Kidney (tissue), 14 donors: ENCODE data around the gene HAO2. TPM values are rescaled to one million over a fixed set of nuclear protein-coding genes. Genes with fewer than 3 reads are reported as not detected.
A peak's percentile ranks its signal among the peaks of the same experiment; 100 is the strongest.

Experiments
- DNase-seq, 5 donors: peaks; one replicate each; pipeline ENCODE4 v3.0.0-alpha.2; 2013 to 2020
- FAIRE-seq: peaks from 2 replicates; lab custom pipeline; 2012; peaks lifted over from hg19 to GRCh38; lab: Jason Lieb, UNC
- H3K27ac ChIP-seq, 2 donors: one replicate each; pipeline ENCODE4 v1.7.0; 2013; ENCODE audit warnings: low read depth in 2 of 2, low read length in 2 of 2, inconsistent platforms in 1 of 2
- H3K27me3 ChIP-seq: one replicate; pipeline ENCODE4 v1.7.1; 2013; ENCODE audit warnings: low read length, inconsistent platforms; ENCODE audit not compliant: control insufficient read depth, insufficient read depth
- H3K36me3 ChIP-seq, 3 donors: one replicate each; pipeline versions ENCODE4 v1.7.0 to v1.7.1; 2013; ENCODE audit warnings: low read length in 3 of 3, control low read depth in 1 of 3, inconsistent platforms in 1 of 3; ENCODE audit not compliant: insufficient read depth in 3 of 3, control insufficient read depth in 2 of 3
- H3K4me1 ChIP-seq, 3 donors: one replicate each; pipeline versions ENCODE4 v1.7.0 to v1.7.1; 2013; ENCODE audit warnings: low read length in 3 of 3, inconsistent platforms in 1 of 3, low read depth in 1 of 3; ENCODE audit not compliant: control insufficient read depth in 2 of 3, insufficient read depth in 2 of 3
- H3K4me3 ChIP-seq, 3 donors: one replicate each; pipeline versions ENCODE4 v1.7.0 to v1.8.1; 2013; ENCODE audit warnings: low read length in 3 of 3, control low read depth in 1 of 3, inconsistent platforms in 1 of 3
- H3K9ac ChIP-seq, 3 donors: one replicate each; pipeline versions ENCODE4 v1.7.0 to v1.7.1; 2013; ENCODE audit warnings: low read length in 3 of 3, control low read depth in 1 of 3, inconsistent platforms in 1 of 3
- H3K9me3 ChIP-seq, 3 donors: one replicate each; pipeline versions ENCODE4 v1.7.0 to v1.7.1; 2013; ENCODE audit warnings: low read length in 3 of 3, control low read depth in 1 of 3, inconsistent platforms in 1 of 3; ENCODE audit not compliant: control insufficient read depth in 2 of 3, insufficient read depth in 1 of 3
- intact Hi-C: fragments of 100-400 bp; cut with DNase I; formaldehyde crosslinking; loops from one replicate; pipeline ENCODE4 v1.11.1; 2022
- polyA plus RNA-seq: library from polyadenylated mRNA; stranded (reverse); fragments of 350-450 nt; fragmentation: Illumina TruSeq; extraction: RNeasy Lipid Tissue Mini Kit (QIAGEN cat#74804); gene quantifications from one replicate; pipeline ENCODE4 v1.2.3, GENCODE V29; 2014; ENCODE audit warnings: low read depth, low replicate concordance; ENCODE audit not compliant: insufficient read depth
- total RNA-seq: library from RNA; stranded (reverse); fragmentation: NEBNext Ultra II Directional; extraction: Animal tissue kit (Norgen Biotek cat#: 25700); gene quantifications from one replicate; pipeline ENCODE4 v1.2.1, GENCODE V29; 2021
- TF ChIP-seq, protein P1 (sequence below): IDR thresholded peaks from 3 replicates; pipeline ENCODE4 v1.5.1; 2012; ENCODE audit warnings: mild to moderate bottlenecking, moderate library complexity, borderline replicate concordance; ENCODE audit not compliant: insufficient read depth; ENCODE audit errors: extremely low read depth
- donor health status: control.
- donor health status: control.
- donor health status: control.
- donor health status: control.
- donor health status: control.
- donor health status: DM: yes; HTN: yes; CAD: no.
- donor health status: Normal renal cell carcinoma (clear cell type).

Gene HAO2
- total and polyA plus RNA-seq, 2 donors from 2014 or later = 1.9 to 183 TPM

- no peaks in the 10 kb centered on the region for H3K9me3 ChIP-seq
- H3K27ac ChIP-seq = no peak overlapping the region
- TF ChIP-seq, protein P1, sequence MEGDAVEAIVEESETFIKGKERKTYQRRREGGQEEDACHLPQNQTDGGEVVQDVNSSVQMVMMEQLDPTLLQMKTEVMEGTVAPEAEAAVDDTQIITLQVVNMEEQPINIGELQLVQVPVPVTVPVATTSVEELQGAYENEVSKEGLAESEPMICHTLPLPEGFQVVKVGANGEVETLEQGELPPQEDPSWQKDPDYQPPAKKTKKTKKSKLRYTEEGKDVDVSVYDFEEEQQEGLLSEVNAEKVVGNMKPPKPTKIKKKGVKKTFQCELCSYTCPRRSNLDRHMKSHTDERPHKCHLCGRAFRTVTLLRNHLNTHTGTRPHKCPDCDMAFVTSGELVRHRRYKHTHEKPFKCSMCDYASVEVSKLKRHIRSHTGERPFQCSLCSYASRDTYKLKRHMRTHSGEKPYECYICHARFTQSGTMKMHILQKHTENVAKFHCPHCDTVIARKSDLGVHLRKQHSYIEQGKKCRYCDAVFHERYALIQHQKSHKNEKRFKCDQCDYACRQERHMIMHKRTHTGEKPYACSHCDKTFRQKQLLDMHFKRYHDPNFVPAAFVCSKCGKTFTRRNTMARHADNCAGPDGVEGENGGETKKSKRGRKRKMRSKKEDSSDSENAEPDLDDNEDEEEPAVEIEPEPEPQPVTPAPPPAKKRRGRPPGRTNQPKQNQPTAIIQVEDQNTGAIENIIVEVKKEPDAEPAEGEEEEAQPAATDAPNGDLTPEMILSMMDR = no peak
- no peaks in the 10 kb centered on the region for H3K36me3 ChIP-seq
- H3K4me3 ChIP-seq = peak overlapping the region in 1 of 3 donors; percentile 33
- intact Hi-C loops = no loop called here
- H3K4me1 ChIP-seq = peaks cover 0 to 19% (median 7%) of the 10 kb centered on the region in 3 donors
- no peak overlapping the region for H3K9ac ChIP-seq
- H3K27me3 ChIP-seq = no peaks in the 10 kb centered on the region
- FAIRE-seq (no peak), DNase-seq (no peak)
Observed at GRCh38 chr1:119329541-119330461, 38.8 kb upstream of the HAO2 start.

DNA sequence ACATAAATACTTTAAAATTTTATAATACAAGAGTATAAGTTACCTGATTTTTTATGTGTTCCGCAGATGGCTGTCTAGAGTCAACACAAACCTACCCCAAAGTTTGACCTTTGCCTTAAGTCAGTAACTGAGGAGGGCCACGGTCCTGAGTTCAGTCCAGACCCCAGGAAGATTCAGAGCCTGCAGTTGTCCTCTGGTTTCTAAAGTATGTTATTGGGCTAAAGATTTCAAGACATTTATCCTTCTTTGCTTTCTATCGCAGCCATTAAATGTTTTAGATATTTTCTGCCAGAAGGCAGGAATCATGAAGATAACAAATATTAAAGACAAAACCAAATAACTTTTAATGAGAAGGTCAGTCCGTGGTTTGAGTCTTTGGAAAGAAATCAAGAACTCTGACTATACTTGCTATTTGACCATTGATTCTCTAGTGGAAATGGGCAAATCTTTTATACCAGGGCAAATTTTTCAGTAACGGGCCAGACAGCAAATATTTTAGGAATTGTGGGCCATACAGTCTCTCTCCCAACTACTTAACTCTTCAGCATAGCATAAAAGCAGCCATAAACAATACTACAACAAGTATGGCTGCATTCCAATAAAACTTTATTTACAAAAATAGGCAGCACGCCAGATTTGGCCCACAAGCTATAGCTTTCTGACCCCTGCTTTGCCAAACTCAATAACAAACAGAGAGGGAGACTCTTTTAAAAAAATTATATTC lies 38.0 kb upstream of the HAO2 start:
- peak in 1 of 5 donors; percentile 51 for DNase-seq
- Histone ChIP-seq H3K9me3 (no peaks in the 10 kb centered on the region), H3K4me3 (no peak overlapping the region), H3K27me3 (no peaks in the 10 kb centered on the region), H3K4me1 (peaks cover 0 to 19% (median 7%) of the 10 kb centered on the region in 3 donors), H3K9ac (no peak overlapping the region), H3K36me3 (no peaks in the 10 kb centered on the region), H3K27ac (no peak overlapping the region)
- TF ChIP-seq, protein P1 = no peak
- intact Hi-C loops = no loop called here
- FAIRE-seq = no peak

GRCh38 chr1:119331190-119331515 lies 37.4 kb upstream of the HAO2 start:
- Histone ChIP-seq H3K27ac (no peak overlapping the region), H3K27me3 (no peaks in the 10 kb centered on the region), H3K4me3 (no peak overlapping the region), H3K9ac (no peak overlapping the region), H3K36me3 (no peaks in the 10 kb centered on the region), H3K9me3 (no peaks in the 10 kb centered on the region), H3K4me1 (peaks cover 0 to 19% (median 7%) of the 10 kb centered on the region in 3 donors)
- intact Hi-C loops = no loop called here
- TF ChIP-seq, protein P1 = no peak
- FAIRE-seq (no peak), DNase-seq (no peak)
